HL-60 (cell line): Measurements from ENCODE around the gene CCT8.

ENCODE experiments used
- CTCF ChIP-seq: IDR thresholded peaks from one replicate; pipeline ENCODE4 v1.5.1; 2011; ENCODE audit warnings: low read length, control low read depth, inconsistent platforms; ENCODE audit not compliant: insufficient read depth
- GABPA ChIP-seq: IDR thresholded peaks from 2 replicates; pipeline ENCODE4 v1.6.1; 2012; ENCODE audit warnings: low read depth
- POLR2AphosphoS5 ChIP-seq: IDR thresholded peaks from 2 replicates; pipeline ENCODE4 v1.6.1; 2012; ENCODE audit warnings: low read depth
- REST ChIP-seq: IDR thresholded peaks from 2 replicates; pipeline ENCODE4 v1.6.1; 2012; ENCODE audit warnings: low read depth; ENCODE audit not compliant: insufficient replicate concordance
- SPI1 ChIP-seq: IDR thresholded peaks from 2 replicates; pipeline ENCODE4 v1.6.1; 2012; ENCODE audit warnings: low read depth, mild to moderate bottlenecking, borderline replicate concordance

- TF ChIP-seq CTCF (no peak), REST (no peak), GABPA (no peak), POLR2AphosphoS5 (no peak), SPI1 (no peak)
Measured at GRCh38 chr21:29033871-29034270, 39.6 kb downstream of the CCT8 start.
